ENCODE measurements around the gene ZFYVE9.

- TF ChIP-seq CTCF (IDR thresholded peaks at IDR 0.05) (no peak), POLR2A (IDR thresholded peaks at IDR 0.05) (no peak)
Measured at GRCh38 chr1:52364235-52364839, 222.4 kb downstream of the ZFYVE9 start.

Data from testis (tissue), 2 donors.